Thyroid gland (tissue), 4 donors: ENCODE measurements around the gene YTHDF1.

Experiments used
- POLR2A ChIP-seq, 2 donors: fragments of 450-650 bp; IDR thresholded peaks; one replicate each; pipeline ENCODE4 v1.6.1; 2017; ENCODE audit warnings: antibody characterized with exemption in 2 of 2, mild to moderate bottlenecking in 2 of 2, moderate library complexity in 1 of 2
- TF ChIP-seq, protein P1 (sequence below), 6 experiments: fragments of 200-600 bp in 3 of 6; fragments of 450-650 bp in 3 of 6; sonication (generic) in 3 of 6; IDR thresholded peaks; one replicate each; pipeline ENCODE4 v1.5.1; 2016 to 2019; ENCODE audit warnings: antibody characterized with exemption in 6 of 6, mild to moderate bottlenecking in 2 of 6, inconsistent platforms in 1 of 6, moderate library complexity in 1 of 6

DNA sequence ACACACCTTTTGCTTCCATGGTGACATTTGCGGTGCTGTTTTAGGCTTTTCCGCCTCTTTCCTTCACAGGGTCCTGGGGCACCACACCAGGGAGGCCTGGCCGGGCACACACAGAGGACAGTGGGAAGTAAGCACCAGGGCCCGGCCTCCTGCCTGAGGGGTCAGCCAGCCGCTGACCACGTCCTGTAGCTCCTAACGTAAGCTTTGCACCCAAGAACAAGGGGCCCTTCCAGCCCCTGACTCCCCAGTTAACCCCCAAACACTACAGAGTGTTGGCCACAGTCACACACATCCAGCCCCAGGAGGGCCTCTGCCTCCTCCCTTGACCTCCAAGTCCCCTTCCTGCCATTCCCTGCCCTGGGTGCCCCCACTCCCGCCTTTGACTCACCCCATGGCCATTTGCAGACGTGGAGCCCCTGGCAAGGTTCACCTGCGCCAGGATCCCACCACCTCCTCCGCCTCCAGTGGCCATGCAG lies 54.7 kb downstream of the YTHDF1 start:
- TF ChIP-seq, protein P1, sequence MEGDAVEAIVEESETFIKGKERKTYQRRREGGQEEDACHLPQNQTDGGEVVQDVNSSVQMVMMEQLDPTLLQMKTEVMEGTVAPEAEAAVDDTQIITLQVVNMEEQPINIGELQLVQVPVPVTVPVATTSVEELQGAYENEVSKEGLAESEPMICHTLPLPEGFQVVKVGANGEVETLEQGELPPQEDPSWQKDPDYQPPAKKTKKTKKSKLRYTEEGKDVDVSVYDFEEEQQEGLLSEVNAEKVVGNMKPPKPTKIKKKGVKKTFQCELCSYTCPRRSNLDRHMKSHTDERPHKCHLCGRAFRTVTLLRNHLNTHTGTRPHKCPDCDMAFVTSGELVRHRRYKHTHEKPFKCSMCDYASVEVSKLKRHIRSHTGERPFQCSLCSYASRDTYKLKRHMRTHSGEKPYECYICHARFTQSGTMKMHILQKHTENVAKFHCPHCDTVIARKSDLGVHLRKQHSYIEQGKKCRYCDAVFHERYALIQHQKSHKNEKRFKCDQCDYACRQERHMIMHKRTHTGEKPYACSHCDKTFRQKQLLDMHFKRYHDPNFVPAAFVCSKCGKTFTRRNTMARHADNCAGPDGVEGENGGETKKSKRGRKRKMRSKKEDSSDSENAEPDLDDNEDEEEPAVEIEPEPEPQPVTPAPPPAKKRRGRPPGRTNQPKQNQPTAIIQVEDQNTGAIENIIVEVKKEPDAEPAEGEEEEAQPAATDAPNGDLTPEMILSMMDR (IDR thresholded peaks at IDR 0.05): no peak
- no peak for TF ChIP-seq POLR2A (IDR thresholded peaks at IDR 0.05)
